CD4-positive, alpha-beta T cell treated with Interleukin-6 at 100 ng/mL for 8 hours (primary cell): ENCODE measurements around the gene CYP2B6.
"Not testable (repeated sequence)": the region's sequence is repeated elsewhere in the genome, so short reads cannot be mapped to it uniquely, and the experiment has no call there.

Experiments
- DNase-seq: peaks from one replicate; pipeline ENCODE4 v3.0.0-alpha.2; 2020; ENCODE audit warnings: mixed read lengths, low spot score

The CYP2B6 gene

GRCh38 chr19:40990972-40991381 is at the start of gene CYP2B6:
CYP2B6 (plus strand) TSS chr19:40991282; CDS start chr19:40991306, 24 bp downstream.
- no peak for DNase-seq

- no peak for DNase-seq
Observed at GRCh38 chr19:40941481-40942219, 49.4 kb upstream of the CYP2B6 start.

GRCh38 chr19:40945645-40946044 is 45.4 kb upstream of the CYP2B6 start:
- DNase-seq, result no peak

- no peak for DNase-seq
Observed at GRCh38 chr19:40947114-40947513, 44.0 kb upstream of the CYP2B6 start.

GRCh38 chr19:40947573-40947972 is 43.5 kb upstream of the CYP2B6 start:
- no peak for DNase-seq

- no peak for DNase-seq
Observed at GRCh38 chr19:40948580-40949299, 42.3 kb upstream of the CYP2B6 start.

- DNase-seq, result no peak
Observed at GRCh38 chr19:40954573-40954972, 36.5 kb upstream of the CYP2B6 start.

- no peak for DNase-seq
Observed at GRCh38 chr19:40959338-40959737, 31.7 kb upstream of the CYP2B6 start.

- DNase-seq, result no peak
Observed at GRCh38 chr19:40960062-40960685, 30.9 kb upstream of the CYP2B6 start.

GRCh38 chr19:40960780-40961179 is 30.3 kb upstream of the CYP2B6 start:
- no peak for DNase-seq

GRCh38 chr19:40962460-40962961 is 28.6 kb upstream of the CYP2B6 start:
- no peak for DNase-seq

GRCh38 chr19:40964361-40964760 is 26.7 kb upstream of the CYP2B6 start:
- DNase-seq, result not testable (repeated sequence)

GRCh38 chr19:40965351-40965750 is 25.7 kb upstream of the CYP2B6 start:
- not testable (repeated sequence) for DNase-seq

- DNase-seq, result not testable (repeated sequence)
Observed at GRCh38 chr19:40966591-40966990, 24.5 kb upstream of the CYP2B6 start.

GRCh38 chr19:40968065-40968464 is 23.0 kb upstream of the CYP2B6 start:
- not testable (repeated sequence) for DNase-seq

- peak; percentile 10 for DNase-seq
Observed at GRCh38 chr19:40969721-40970120, 21.4 kb upstream of the CYP2B6 start.

GRCh38 chr19:40970396-40971345 is 20.4 kb upstream of the CYP2B6 start:
- DNase-seq, result peak; percentile 65

GRCh38 chr19:40974633-40975037 is 16.4 kb upstream of the CYP2B6 start:
- peak; percentile 82 for DNase-seq

GRCh38 chr19:40976134-40976533 is 14.9 kb upstream of the CYP2B6 start:
- no peak for DNase-seq

- no peak for DNase-seq
Observed at GRCh38 chr19:40976724-40977123, 14.4 kb upstream of the CYP2B6 start.

GRCh38 chr19:40979759-40980158 is 11.3 kb upstream of the CYP2B6 start:
- not testable (repeated sequence) for DNase-seq
